ENCODE results near the gene GCC2.
"Not testable (repeated sequence)": the region's sequence is repeated elsewhere in the genome, so short reads cannot be mapped to it uniquely, and the experiment has no call there.

The GCC2 gene

DNA sequence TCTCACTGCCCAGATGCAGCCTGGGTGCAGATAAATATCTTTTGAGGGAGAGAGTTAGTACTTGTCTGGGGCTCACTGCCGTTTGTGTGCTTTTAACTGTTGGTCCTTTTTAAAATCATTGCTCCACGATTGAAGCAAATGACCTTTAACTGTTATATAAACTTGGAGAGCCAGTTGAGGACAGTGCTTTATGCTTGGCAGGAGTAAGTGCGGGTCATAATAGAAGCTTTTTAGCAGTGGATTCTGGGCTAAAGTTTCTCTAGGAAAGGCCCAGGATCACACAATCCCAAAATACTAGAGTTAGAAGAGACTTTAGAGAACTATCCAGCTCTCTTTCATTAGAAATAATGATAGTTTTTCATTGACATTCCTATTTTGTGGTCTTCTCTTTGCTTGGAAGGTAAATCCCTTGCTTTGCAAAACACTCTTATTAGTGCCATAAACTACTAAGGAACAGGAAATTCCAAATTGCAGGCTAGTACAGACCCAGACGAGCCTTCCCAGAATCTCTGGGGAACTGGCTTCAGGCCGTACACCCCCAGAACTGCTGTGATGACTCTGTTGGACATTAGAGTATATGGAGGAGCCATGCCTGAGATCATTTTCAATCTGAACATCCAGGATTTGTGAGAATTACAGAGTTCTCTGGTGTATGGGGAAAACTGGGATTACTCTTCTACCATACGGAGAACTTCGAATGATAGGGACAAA lies 104.4 kb downstream of the GCC2 start:
- TF ChIP-seq, protein P1, sequence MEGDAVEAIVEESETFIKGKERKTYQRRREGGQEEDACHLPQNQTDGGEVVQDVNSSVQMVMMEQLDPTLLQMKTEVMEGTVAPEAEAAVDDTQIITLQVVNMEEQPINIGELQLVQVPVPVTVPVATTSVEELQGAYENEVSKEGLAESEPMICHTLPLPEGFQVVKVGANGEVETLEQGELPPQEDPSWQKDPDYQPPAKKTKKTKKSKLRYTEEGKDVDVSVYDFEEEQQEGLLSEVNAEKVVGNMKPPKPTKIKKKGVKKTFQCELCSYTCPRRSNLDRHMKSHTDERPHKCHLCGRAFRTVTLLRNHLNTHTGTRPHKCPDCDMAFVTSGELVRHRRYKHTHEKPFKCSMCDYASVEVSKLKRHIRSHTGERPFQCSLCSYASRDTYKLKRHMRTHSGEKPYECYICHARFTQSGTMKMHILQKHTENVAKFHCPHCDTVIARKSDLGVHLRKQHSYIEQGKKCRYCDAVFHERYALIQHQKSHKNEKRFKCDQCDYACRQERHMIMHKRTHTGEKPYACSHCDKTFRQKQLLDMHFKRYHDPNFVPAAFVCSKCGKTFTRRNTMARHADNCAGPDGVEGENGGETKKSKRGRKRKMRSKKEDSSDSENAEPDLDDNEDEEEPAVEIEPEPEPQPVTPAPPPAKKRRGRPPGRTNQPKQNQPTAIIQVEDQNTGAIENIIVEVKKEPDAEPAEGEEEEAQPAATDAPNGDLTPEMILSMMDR (IDR thresholded peaks at IDR 0.05; ENCODE audit: borderline replicate concordance, control extremely low read depth, extremely low read depth, insufficient read depth, missing control alignments): no peak
- DNase-seq (ENCODE audit: low spot score): no peak
- in situ Hi-C loops (cut with MboI; ENCODE audit: low sequenced_read_pairs, unreplicated experiment): no loop called here

DNA sequence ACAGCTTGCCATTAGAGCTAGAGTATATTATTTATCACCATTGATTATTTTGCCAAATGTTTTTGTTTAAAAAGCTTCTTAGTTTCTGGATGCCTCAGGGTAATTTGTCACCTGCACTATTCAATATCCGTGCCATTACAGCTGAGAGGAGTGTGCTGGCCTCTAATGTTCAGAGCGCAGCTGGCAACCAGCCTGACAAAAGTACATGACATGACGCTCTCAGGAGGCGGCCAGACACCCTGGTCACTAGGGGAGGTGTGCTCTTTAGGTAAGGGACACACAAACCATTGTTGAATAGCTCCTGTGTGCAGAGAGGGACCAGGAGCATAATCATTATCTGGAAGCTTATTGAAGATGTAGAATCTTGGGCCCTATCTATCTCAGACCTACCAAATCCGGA lies 105.5 kb downstream of the GCC2 start:
- in situ Hi-C loops (cut with MboI; ENCODE audit: low sequenced_read_pairs, unreplicated experiment): no loop called here
- no peak for DNase-seq (ENCODE audit: low spot score)
- TF ChIP-seq, protein P1 (IDR thresholded peaks at IDR 0.05; ENCODE audit: borderline replicate concordance, control extremely low read depth, extremely low read depth, insufficient read depth, missing control alignments): no peak

DNA sequence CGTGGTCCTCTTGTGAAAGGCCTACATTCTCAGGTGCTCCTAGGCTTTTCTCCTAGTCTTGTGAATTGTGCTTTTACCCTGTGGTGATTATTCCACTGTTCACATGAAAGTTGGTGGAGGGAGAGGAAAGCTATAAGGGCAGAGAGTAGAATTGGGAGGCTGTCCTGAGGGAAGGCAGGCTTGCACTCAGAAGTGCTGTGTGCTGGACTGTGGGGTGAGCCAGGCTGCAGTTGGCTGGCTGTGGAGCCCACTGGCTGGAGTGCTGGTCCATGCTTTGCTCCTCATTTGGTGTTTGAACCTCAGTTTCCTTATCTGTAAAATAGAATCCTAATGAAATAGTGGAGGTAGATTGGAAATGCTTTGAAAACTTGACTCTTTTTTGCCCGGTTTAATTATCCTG lies 106.6 kb downstream of the GCC2 start:
- no peak for DNase-seq (ENCODE audit: low spot score)
- in situ Hi-C loops (cut with MboI; ENCODE audit: low sequenced_read_pairs, unreplicated experiment): no loop called here
- TF ChIP-seq, protein P1 (IDR thresholded peaks at IDR 0.05; ENCODE audit: borderline replicate concordance, control extremely low read depth, extremely low read depth, insufficient read depth, missing control alignments): no peak

DNA sequence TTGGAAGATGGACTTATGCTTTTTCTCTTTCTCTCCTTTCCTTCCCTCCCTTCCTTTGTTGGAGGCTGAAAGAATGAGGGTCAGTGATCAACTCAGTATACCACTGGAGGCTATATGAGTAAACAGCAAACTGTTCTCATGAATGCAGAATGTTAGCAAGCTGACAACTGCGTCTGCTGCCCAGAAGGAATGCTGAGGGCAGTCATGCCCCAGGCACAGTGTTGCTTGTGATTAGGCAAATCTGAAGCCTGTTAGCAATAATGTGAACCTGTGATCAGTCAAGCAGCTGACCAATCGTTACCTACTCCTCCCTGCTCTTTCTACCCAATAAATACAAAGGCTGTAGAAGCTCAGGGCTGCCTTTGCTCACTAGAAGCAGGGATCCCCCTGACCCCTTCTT lies 107.6 kb downstream of the GCC2 start:
- DNase-seq (ENCODE audit: low spot score); in situ Hi-C loops (cut with MboI; ENCODE audit: low sequenced_read_pairs, unreplicated experiment): not testable (repeated sequence)

Data from GM13976 (cell line).